Effector CD4-positive, alpha-beta T cell (primary cell): ENCODE measurements around the gene MAD1L1.
"Not testable (repeated sequence)": the region's sequence is repeated elsewhere in the genome, so short reads cannot be mapped to it uniquely, and the experiment has no call there.

ENCODE experiments used
- DNase-seq: peaks from one replicate; pipeline ENCODE4 v3.0.0-alpha.2; 2020

MAD1L1 gene

GRCh38 chr7:1931951-1932270 lies 300.8 kb downstream of the MAD1L1 start:
- no peak for DNase-seq

GRCh38 chr7:1931256-1931950 lies 301.3 kb downstream of the MAD1L1 start:
- DNase-seq = no peak

- no peak for DNase-seq
Observed at GRCh38 chr7:1930381-1931065, 302.2 kb downstream of the MAD1L1 start.

- not testable (repeated sequence) for DNase-seq
Observed at GRCh38 chr7:1929349-1929925, 303.3 kb downstream of the MAD1L1 start.

GRCh38 chr7:1928645-1929348 lies 303.9 kb downstream of the MAD1L1 start:
- DNase-seq = no peak

GRCh38 chr7:1927937-1928644 lies 304.7 kb downstream of the MAD1L1 start:
- no peak for DNase-seq

GRCh38 chr7:1926908-1927306 lies 305.8 kb downstream of the MAD1L1 start:
- no peak for DNase-seq

- DNase-seq = peak; percentile 29
Observed at GRCh38 chr7:1925973-1926907, 306.5 kb downstream of the MAD1L1 start.

GRCh38 chr7:1925349-1925748 lies 307.4 kb downstream of the MAD1L1 start:
- DNase-seq = no peak

GRCh38 chr7:1924258-1924817 lies 308.4 kb downstream of the MAD1L1 start:
- DNase-seq = no peak

- no peak for DNase-seq
Observed at GRCh38 chr7:1923409-1924257, 309.1 kb downstream of the MAD1L1 start.

GRCh38 chr7:1922870-1923236 lies 309.9 kb downstream of the MAD1L1 start:
- no peak for DNase-seq

GRCh38 chr7:1922071-1922869 lies 310.5 kb downstream of the MAD1L1 start:
- no peak for DNase-seq

- no peak for DNase-seq
Observed at GRCh38 chr7:1920881-1921280, 311.9 kb downstream of the MAD1L1 start.

- peak; percentile 18 for DNase-seq
Observed at GRCh38 chr7:1920266-1920681, 312.5 kb downstream of the MAD1L1 start.

- no peak for DNase-seq
Observed at GRCh38 chr7:1919539-1920265, 313.0 kb downstream of the MAD1L1 start.

GRCh38 chr7:1918881-1919525 lies 313.7 kb downstream of the MAD1L1 start:
- DNase-seq = no peak

- DNase-seq = no peak
Observed at GRCh38 chr7:1918063-1918645, 314.6 kb downstream of the MAD1L1 start.
